ELR (cell line): ENCODE measurements around the gene DRAXIN.

ENCODE experiments used
- DNase-seq: peaks from one replicate; pipeline ENCODE4 v3.0.0-alpha.2; 2015; ENCODE audit warnings: low read depth

DRAXIN gene

DNA sequence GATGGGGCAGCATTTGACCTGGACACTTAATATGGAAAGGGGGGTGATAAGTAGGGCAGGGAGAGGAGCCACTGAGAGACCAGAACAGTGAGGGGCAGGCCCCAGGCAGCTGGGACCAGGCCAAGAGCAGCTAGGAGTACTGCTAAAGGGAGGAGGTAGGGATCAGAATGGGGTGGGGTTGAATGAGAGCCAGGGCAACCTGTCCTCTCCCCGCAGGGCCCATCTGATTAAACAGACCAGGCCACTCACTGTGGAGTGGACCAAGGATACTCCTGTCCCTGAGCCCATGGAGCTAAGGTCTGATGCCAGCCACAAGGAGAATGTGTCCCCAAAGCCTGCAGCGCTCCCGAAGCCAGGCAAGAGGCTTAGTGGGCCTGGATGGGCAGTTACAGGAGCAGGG lies 72.6 kb downstream of the DRAXIN start:
- DNase-seq: no peak

GRCh38 chr1:11764519-11764918 lies 73.0 kb downstream of the DRAXIN start:
- no peak for DNase-seq

DNA sequence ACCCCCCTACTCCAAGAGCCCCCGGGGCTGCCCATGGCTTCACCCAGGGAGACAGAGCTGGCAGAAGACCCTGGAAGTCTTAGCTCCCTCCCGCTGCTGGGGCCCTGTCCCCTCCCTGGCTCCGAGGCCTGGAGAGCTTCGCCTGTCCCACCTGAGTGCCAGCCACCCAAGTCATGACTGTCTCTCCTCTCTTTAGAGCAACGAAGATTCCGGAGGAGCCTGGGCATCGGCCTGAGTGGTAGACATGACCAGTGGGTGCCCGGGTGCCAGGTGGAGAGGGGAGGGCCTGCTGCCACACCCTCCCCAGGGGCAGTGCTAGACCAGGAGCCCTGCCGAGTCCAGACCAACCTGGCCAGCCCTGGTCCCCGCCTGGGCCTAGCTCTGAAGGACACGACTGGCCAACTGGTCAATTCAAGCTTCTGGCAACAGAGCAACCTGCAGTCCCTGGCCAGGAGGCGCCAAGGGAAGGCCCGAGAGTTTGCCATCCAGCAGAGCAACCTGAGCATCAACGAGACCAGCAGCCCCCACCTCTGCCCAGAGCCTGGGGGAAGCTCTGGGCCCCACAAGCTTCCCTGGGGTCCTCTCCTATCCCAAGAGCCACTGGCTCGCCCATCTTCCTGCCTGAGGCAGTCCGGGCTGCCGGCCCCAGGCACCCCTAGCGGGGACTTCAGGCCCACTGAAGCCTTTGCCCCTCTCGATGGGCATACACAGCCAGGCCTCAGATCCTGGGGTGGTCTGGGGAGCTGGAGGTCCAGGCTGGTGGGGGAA lies 74.3 kb downstream of the DRAXIN start:
- no peak for DNase-seq

DNA sequence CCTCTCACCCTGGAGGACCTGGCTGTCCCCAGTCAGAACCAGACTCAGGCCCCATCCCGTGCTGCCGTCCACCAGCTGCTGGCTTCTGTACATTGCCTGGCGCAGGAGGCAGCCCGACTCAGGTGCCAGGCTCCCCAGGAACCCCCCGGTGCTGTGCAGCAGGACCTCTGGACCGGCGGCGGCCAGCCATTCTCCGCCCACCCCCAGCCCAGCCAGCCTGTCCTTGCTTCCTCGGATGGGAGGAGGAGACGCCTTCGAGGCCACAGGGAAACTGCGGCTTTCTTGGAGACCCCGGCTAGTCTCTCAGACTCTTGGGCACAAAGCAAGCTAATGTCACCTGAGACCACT lies 74.9 kb downstream of the DRAXIN start:
- no peak for DNase-seq

DNA sequence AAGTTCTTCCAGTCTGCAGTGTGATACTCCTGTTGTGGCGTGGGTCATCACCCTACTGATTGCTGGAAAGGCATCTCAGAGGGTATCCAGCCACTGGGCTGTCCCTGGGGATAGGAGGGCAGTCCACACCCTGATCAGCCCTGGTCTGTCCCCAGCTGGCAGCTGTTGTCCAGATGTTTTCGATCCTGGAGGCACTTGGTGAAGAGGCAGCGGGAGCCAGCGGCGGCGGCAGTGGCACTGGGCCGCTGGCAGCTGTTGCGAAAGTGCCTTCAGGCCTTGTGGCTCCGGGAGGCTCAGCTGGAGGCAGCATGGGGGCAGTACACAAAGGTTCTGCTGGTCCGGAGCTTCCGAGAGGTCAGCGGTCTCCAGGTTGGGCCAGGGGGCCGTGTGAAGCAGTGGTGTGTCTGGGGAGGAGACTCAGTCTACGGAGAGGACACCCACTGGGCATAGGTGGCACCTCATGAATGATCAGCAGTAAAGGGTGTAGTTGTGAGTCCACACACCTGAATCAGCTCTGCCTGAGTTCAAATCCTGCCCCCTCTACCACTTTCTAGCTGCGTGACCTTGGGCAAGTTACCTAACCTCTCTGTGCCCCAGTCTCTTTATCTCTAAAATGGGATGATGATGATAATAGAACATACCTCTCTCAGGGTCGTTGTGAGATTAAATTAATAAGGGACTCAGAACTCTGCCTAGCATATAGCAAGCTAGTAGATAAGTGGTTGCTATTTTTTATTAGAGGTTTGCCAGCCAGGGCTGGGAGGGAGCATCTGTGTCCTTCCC lies 76.6 kb downstream of the DRAXIN start:
- no peak for DNase-seq

DNA sequence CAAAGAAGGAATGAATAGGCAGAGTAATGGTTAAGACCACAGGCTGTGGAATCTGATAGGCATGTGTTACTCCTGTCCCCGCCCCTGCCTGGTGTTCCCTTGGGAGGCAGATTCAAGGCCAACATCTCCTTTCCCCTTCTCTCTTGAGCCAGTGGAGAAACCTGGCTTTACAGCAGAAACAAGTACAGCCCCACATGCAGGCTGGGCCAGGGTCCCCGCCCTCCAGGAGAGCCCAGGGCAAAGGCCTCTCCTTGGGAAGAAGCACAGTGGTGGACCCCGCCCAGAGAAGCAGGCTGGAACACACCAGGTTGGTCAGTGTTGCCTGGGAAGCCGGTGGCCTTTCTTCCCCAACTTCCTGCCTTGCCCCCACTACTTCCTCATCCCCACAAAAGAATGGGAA lies 77.3 kb downstream of the DRAXIN start:
- DNase-seq: no peak

DNA sequence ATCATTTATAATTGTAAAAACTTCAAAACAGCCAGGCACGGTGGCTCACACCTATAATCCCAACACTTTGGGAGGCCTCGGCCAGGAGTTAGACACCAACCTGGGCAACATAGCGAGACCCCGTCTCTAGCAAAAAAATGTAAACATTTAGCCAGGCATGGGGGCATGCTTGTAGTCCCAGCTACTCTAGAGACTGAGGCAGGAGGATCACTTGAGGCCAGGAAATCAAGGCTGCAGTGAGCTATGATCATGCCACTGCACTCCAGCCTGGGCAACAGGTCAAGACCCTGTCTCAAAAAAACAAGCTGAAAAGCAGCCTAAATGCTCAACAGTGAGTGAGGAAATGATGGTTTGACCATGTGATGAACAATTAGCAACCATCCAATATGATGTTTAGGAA lies 77.8 kb downstream of the DRAXIN start:
- no peak for DNase-seq

- no peak for DNase-seq
These were observed 78.5 kb downstream of the DRAXIN start for GRCh38 chr1:11770011-11770410.

DNA sequence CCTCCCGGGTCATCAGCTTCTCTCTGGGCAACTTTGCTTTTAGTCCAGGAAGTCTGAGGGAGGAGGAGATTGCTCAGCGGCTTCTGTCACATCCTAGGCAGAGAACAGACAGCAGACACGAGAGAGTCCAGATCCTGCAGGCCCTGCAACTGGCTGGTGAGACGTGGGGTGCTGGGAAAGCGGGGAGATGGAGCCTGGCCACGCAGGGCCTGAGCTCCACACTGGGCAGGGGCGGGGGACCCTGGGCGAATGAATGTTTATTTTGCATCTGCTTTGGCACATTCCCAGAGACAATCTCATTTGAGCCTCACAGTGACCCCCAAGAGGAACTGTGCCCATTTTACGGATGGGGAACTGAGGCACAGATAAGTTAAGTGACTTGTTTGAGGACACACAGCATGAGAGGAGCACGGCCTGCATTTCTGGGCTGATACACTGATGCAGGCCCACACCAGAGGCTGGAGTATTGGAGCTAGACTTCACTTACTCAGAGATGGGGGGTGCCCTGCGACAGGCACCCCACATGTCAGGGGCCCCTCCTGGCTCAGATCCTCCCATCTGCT lies 80.1 kb downstream of the DRAXIN start:
- no peak for DNase-seq

DNA sequence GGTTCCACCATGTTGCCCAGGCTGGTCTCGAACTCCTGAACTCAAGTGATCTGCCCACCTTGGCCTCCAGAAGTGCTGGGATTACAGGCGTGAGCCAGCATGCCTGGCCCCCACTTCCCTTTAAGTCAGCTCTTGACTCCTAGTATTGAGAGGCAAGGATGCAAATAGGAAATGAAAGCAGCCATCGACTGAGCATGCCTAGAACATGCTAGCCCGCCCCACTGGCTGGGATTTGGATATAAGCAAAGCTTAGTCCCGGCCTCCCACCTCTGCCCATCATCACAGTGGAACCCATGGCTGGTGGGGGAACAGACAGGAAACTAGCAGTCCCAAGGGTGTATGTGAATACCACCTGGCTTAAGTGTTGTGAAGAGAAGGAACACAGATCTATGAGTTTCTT lies 80.9 kb downstream of the DRAXIN start:
- DNase-seq: no peak

GRCh38 chr1:11774753-11775152 lies 83.2 kb downstream of the DRAXIN start:
- DNase-seq: no peak
